GM12873 (cell line): ENCODE results near the gene EHMT2.

Experiments
- CTCF ChIP-seq: IDR thresholded peaks from 2 replicates; pipeline ENCODE4 v1.5.1; 2012; ENCODE audit warnings: low read depth, mild to moderate bottlenecking, moderate library complexity, low read length, control low read depth; ENCODE audit not compliant: insufficient read depth; ENCODE audit errors: missing control alignments

EHMT2 gene

GRCh38 chr6:31927242-31927862 lies 29.9 kb upstream of the EHMT2 start, which contains the start of gene C2:
TSS of gene C2 (plus strand) at chr6:31927717. CDS start at chr6:31927753, 36 bp downstream.
- no peak for TF ChIP-seq CTCF

GRCh38 chr6:31922942-31923341 lies 25.4 kb upstream of the EHMT2 start:
- TF ChIP-seq CTCF: peak; percentile 39

GRCh38 chr6:31920811-31921210 lies 23.3 kb upstream of the EHMT2 start:
- TF ChIP-seq CTCF: no peak

- no peak for TF ChIP-seq CTCF
Observed at GRCh38 chr6:31919624-31920303, 22.3 kb upstream of the EHMT2 start.

GRCh38 chr6:31918069-31918720 lies 20.7 kb upstream of the EHMT2 start:
- no peak for TF ChIP-seq CTCF

GRCh38 chr6:31915756-31916155 lies 18.3 kb upstream of the EHMT2 start:
- TF ChIP-seq CTCF: no peak

GRCh38 chr6:31915351-31915750 lies 17.9 kb upstream of the EHMT2 start:
- no peak for TF ChIP-seq CTCF
